Measurements from ENCODE around the gene AFTPH. TPM values are rescaled to one million over a fixed set of nuclear protein-coding genes. Genes with fewer than 3 reads are reported as not detected.

The AFTPH gene
- total and polyA plus RNA-seq, 4 donors = 27.0 to 78.1 (median 35.0) TPM

- Histone ChIP-seq H3K36me3 (ENCODE audit: control insufficient read depth in 4 of 4, insufficient read depth in 4 of 4, low read length in 4 of 4) (peaks cover 5 to 12% (median 8%) of the 10 kb centered on the region in 4 donors), H3K9ac (ENCODE audit: insufficient read depth in 1 of 2, low read length in 2 of 2) (no peak overlapping the region), H3K4me3 (no peak overlapping the region), H3K27me3 (ENCODE audit: control insufficient read depth in 3 of 3, insufficient read depth in 3 of 3, low read length in 2 of 3) (no peaks in the 10 kb centered on the region), H3K4me1 (ENCODE audit: control insufficient read depth in 5 of 5, insufficient read depth in 5 of 5, low read length in 5 of 5) (peaks cover 10 to 55% (median 15%) of the 10 kb centered on the region in 5 donors), H3K9me3 (ENCODE audit: control insufficient read depth in 4 of 4, insufficient read depth in 3 of 4, low read length in 3 of 4) (no peaks in the 10 kb centered on the region), H3K27ac (ENCODE audit: low read depth in 1 of 2, low read length in 1 of 2) (no peak overlapping the region)
- DNase-seq (no peak), ATAC-seq (ENCODE audit: insufficient read depth, low FRiP score) (no peak)
- 59 to 66% methylated on average over 12 of the region's 12 CpGs for WGBS, 2 donors
- TF ChIP-seq, protein P1, sequence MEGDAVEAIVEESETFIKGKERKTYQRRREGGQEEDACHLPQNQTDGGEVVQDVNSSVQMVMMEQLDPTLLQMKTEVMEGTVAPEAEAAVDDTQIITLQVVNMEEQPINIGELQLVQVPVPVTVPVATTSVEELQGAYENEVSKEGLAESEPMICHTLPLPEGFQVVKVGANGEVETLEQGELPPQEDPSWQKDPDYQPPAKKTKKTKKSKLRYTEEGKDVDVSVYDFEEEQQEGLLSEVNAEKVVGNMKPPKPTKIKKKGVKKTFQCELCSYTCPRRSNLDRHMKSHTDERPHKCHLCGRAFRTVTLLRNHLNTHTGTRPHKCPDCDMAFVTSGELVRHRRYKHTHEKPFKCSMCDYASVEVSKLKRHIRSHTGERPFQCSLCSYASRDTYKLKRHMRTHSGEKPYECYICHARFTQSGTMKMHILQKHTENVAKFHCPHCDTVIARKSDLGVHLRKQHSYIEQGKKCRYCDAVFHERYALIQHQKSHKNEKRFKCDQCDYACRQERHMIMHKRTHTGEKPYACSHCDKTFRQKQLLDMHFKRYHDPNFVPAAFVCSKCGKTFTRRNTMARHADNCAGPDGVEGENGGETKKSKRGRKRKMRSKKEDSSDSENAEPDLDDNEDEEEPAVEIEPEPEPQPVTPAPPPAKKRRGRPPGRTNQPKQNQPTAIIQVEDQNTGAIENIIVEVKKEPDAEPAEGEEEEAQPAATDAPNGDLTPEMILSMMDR (IDR thresholded peaks at IDR 0.05; ENCODE audit: control extremely low read depth, extremely low read depth) = no peak
Measured at GRCh38 chr2:64640153-64641044, 116.3 kb downstream of the AFTPH start.

- Histone ChIP-seq H3K27ac (ENCODE audit: low read depth in 1 of 2, low read length in 1 of 2) (no peak overlapping the region), H3K36me3 (ENCODE audit: control insufficient read depth in 4 of 4, insufficient read depth in 4 of 4, low read length in 4 of 4) (peaks cover 0 to 3% (median 1%) of the 10 kb centered on the region in 4 donors), H3K4me3 (no peak overlapping the region), H3K9ac (ENCODE audit: insufficient read depth in 1 of 2, low read length in 2 of 2) (no peak overlapping the region), H3K27me3 (ENCODE audit: control insufficient read depth in 3 of 3, insufficient read depth in 3 of 3, low read length in 2 of 3) (no peaks in the 10 kb centered on the region), H3K9me3 (ENCODE audit: control insufficient read depth in 4 of 4, insufficient read depth in 3 of 4, low read length in 3 of 4) (no peaks in the 10 kb centered on the region), H3K4me1 (ENCODE audit: control insufficient read depth in 5 of 5, insufficient read depth in 5 of 5, low read length in 5 of 5) (peaks cover 10 to 61% (median 18%) of the 10 kb centered on the region in 5 donors)
- 77 to 86% methylated on average over 10 of the region's 10 CpGs for WGBS, 2 donors
- DNase-seq = no peak
- ATAC-seq (ENCODE audit: insufficient read depth, low FRiP score) = no peak
- TF ChIP-seq, protein P1 (IDR thresholded peaks at IDR 0.05; ENCODE audit: control extremely low read depth, extremely low read depth) = no peak
Measured at GRCh38 chr2:64641599-64641998, 117.5 kb downstream of the AFTPH start.

Small RNA genes within 50 kb of the gene (small RNA-seq; reads per million reads assigned to genes)
- gene RNU6-100P (ENCODE audit: low replicate concordance) = not detected

Other genes starting within 250 kb of the AFTPH start
- 10 to 100 TPM; 30.3 to 30.6 TPM for gene LGALSL, start 70.2 kb upstream of the AFTPH start, total RNA-seq
- gene LGALSL, start 70.2 kb upstream of the AFTPH start, polyA plus RNA-seq = 10 to 100 TPM in 1 of 2 donors, 1 to 10 TPM in 1; 9.1 to 21.6 TPM
- 10 to 100 TPM; 19.3 to 26.7 TPM for gene SERTAD2, start 129.6 kb downstream of the AFTPH start, total RNA-seq
- gene SERTAD2, start 129.6 kb downstream of the AFTPH start, polyA plus RNA-seq = 10 to 100 TPM in 1 of 2 donors, 1 to 10 TPM in 1; 7.9 to 11.6 TPM